SU-DHL-6 (cell line): ENCODE results near the gene DPH7.
A peak's percentile ranks its signal among the peaks of the same experiment; 100 is the strongest.
"Not testable (repeated sequence)": the region's sequence is repeated elsewhere in the genome, so short reads cannot be mapped to it uniquely, and the experiment has no call there.

Experiments used
- H2AFZ ChIP-seq: fragments of 200-600 bp; sonication (generic); 2 replicates; pipeline ENCODE4 v1.6.1; 2014; ENCODE audit warnings: low read depth, mild to moderate bottlenecking, moderate library complexity, mixed read lengths, antibody characterized with exemption, low read length; ENCODE audit not compliant: severe bottlenecking
- H3F3A ChIP-seq: fragments of 200-600 bp; shearing (Covaris generic); 2 replicates; pipeline ENCODE4 v1.6.0; 2016; ENCODE audit warnings: antibody characterized with exemption, mild to moderate bottlenecking; ENCODE audit not compliant: insufficient read depth
- H3K27ac ChIP-seq: fragments of 200-600 bp; sonication (generic); 2 replicates; pipeline ENCODE4 v1.5.1; 2016; ENCODE audit warnings: low read depth, mild to moderate bottlenecking, low read length, moderate library complexity, mixed read lengths
- H3K27me3 ChIP-seq: fragments of 200-600 bp; sonication (generic), shearing (Covaris generic); 2 replicates; pipeline ENCODE4 v1.6.0; 2014; ENCODE audit warnings: mild to moderate bottlenecking, low read length
- H3K36me3 ChIP-seq: fragments of 200-600 bp; sonication (generic); 2 replicates; pipeline ENCODE4 v1.6.1; 2014; ENCODE audit warnings: mild to moderate bottlenecking, low read length, mixed read lengths
- H3K4me2 ChIP-seq: fragments of 300-600, 200-600 bp; shearing (Covaris generic), sonication (generic); 2 replicates; pipeline ENCODE4 v1.6.0; 2014; ENCODE audit warnings: low read length, low read depth, mild to moderate bottlenecking; ENCODE audit not compliant: poor library complexity, severe bottlenecking
- H3K4me3 ChIP-seq: fragments of 200-600 bp; sonication (generic); 2 replicates; pipeline ENCODE4 v1.5.1; 2014; ENCODE audit warnings: antibody characterized with exemption, low read length, mild to moderate bottlenecking, mixed read lengths; ENCODE audit not compliant: insufficient read depth, poor library complexity, severe bottlenecking
- H3K79me2 ChIP-seq: fragments of 200-600 bp; sonication (generic); 2 replicates; pipeline ENCODE4 v1.6.1; 2014; ENCODE audit warnings: mild to moderate bottlenecking, low read length, moderate library complexity; ENCODE audit not compliant: insufficient read depth
- H3K9ac ChIP-seq: fragments of 200-600 bp; sonication (generic); 2 replicates; pipeline ENCODE4 v1.7.0; 2014; ENCODE audit warnings: mild to moderate bottlenecking, low read length
- H3K9me2 ChIP-seq: fragments of 200-600 bp; sonication (generic); replicated peaks from 2 replicates; pipeline ENCODE4 v1.6.1; 2014; ENCODE audit warnings: low read length; ENCODE audit not compliant: insufficient read depth
- H3K9me3 ChIP-seq: fragments of 200-600 bp; sonication (generic); 2 replicates; pipeline ENCODE4 v1.6.1; 2014; ENCODE audit warnings: low read length, mixed read lengths; ENCODE audit not compliant: insufficient read depth
- H4K20me1 ChIP-seq: fragments of 200-600 bp; sonication (generic); 2 replicates; pipeline ENCODE4 v1.6.1; 2014; ENCODE audit warnings: low read depth, mild to moderate bottlenecking, antibody characterized with exemption, low read length, moderate library complexity, mixed read lengths
- CTCF ChIP-seq: fragments of 200-600 bp; sonication (generic); IDR thresholded peaks from one replicate; pipeline ENCODE4 v1.5.1; 2017; ENCODE audit warnings: antibody characterized with exemption, mild to moderate bottlenecking, low read length, moderate library complexity; ENCODE audit not compliant: insufficient read depth, poor library complexity, severe bottlenecking
- EZH2phosphoT487 ChIP-seq: fragments of 200-600 bp; sonication (generic), shearing (Covaris generic); conservative IDR thresholded peaks from 2 replicates; pipeline ENCODE4 v1.6.1; 2018; ENCODE audit warnings: mild to moderate bottlenecking, antibody characterized with exemption, low read length, moderate library complexity, mixed read lengths

Gene DPH7

DNA sequence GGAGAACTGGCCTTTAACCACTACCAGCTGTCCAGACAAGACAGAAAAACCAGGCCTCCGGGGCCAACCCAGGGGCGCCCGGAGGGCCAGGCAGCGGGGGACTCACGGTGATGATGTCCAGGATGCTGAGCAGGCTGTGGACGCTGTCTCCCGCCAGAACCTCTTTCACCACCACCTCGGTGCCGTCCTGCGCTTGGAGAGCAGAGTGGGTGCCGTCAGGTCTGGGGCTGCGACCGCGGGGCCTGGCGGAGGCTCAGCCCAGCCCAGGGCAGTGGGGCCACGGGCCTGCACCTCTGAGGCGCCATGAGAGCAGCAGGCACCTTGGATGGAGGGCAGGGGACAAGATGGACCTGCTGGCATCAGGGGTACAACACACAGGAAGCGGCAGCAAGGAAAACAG, 38.2 kb downstream of the DPH7 start:
- TF ChIP-seq EZH2phosphoT487 (no peak), CTCF (no peak)
- H3K27ac ChIP-seq, result no peak overlapping the region

DNA sequence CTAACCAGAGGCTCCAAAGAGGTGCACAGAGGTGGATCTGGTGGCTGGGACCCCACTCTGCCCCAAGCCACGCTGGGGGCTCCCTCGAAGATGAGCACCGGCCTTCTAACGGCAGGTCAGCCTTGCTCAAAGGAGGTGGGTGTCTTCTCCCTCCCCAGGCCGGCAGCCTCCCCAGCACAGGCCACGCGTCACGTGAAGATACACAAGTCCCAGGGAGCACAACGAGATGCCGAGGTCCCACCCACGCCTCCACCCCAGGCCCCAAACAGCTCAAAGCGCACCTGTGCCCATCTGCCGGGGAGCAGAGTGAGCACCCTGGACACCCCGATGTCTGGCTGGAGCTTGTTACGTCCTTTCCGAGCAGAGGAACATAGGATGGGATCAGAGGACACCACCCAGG, 40.7 kb downstream of the DPH7 start:
- H3K27ac ChIP-seq, result no peak overlapping the region
- H3K9me3 ChIP-seq, result no peaks in the 10 kb centered on the region
- no peaks in the 10 kb centered on the region for H3K9me2 ChIP-seq
- H3K79me2 ChIP-seq, result no peaks in the 10 kb centered on the region
- TF ChIP-seq CTCF (no peak), EZH2phosphoT487 (no peak)
- no peaks in the 10 kb centered on the region for H3K27me3 ChIP-seq
- H3K36me3 ChIP-seq, result no peaks in the 10 kb centered on the region
- H2AFZ ChIP-seq, result no peak overlapping the region
- no peaks in the 10 kb centered on the region for H4K20me1 ChIP-seq
- H3F3A ChIP-seq, result peaks cover 5% of the 10 kb centered on the region; the same call in 1 of the 2 replicates
- H3K9ac ChIP-seq, result no peak overlapping the region
- no peak overlapping the region for H3K4me3 ChIP-seq
- no peak overlapping the region for H3K4me2 ChIP-seq

More for the DNA sequence above, 38.2 kb downstream of the DPH7 start:
- Histone ChIP-seq H4K20me1 (no peaks in the 10 kb centered on the region), H3K4me2 (no peak overlapping the region), H3K9me2 (no peaks in the 10 kb centered on the region), H3K4me3 (no peak overlapping the region), H3K9me3 (no peaks in the 10 kb centered on the region), H3K36me3 (no peaks in the 10 kb centered on the region), H3F3A (no peaks in the 10 kb centered on the region), H2AFZ (no peak overlapping the region), H3K79me2 (no peaks in the 10 kb centered on the region), H3K9ac (no peak overlapping the region), H3K27me3 (no peaks in the 10 kb centered on the region)

DNA sequence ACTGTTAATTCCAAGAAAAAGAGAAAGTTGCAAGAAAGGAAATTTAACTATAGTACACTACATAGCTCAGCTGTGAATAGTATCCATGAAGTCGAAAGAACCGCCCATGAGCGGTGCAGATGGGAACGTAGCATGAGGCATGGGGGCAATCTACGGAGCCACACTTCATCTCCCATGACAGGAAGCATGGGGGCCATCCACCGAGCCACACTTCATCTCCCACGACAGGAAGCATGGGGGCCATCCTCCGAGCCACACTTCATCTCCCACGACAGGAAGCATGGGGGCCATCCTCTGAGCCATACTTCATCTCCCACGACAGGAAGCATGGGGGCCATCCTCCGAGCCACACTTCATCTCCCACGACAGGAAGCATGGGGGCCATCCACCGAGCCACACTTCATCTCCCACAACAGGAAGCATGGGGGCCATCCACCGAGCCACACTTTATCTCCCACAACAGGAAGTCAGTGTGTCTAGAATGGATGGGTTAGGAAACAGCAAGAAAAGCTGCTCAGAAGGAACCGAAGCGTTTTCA, 42.1 kb downstream of the DPH7 start:
- H3K4me2 ChIP-seq, result peak overlapping the region; percentile 43
- not testable (repeated sequence) for H3K9ac ChIP-seq, H3K27ac ChIP-seq

DNA sequence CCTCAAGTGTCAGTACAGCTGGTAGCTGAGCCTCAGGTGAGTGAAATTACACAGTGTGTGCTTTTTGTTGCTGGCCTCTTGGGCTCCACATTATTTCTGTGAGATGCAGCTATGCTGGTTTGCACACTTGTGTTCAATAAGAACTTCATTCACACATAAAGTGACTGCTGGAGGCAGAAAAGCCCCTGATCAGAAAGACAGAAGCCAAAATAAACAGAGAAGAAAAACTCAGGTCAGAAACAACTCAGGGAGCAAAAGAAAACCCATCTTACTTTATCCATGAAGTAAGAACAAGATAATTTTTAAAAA, 43.7 kb downstream of the DPH7 start:
- Histone ChIP-seq H3K27ac (peak overlapping the region; percentile 44), H3K4me2 (peak overlapping the region; percentile 29), H3K36me3 (no peaks in the 10 kb centered on the region), H4K20me1 (no peaks in the 10 kb centered on the region), H3K9ac (peak overlapping the region; percentile 32; the same call in 1 of the 2 replicates), H3K79me2 (no peaks in the 10 kb centered on the region), H3K9me3 (no peaks in the 10 kb centered on the region), H3K9me2 (no peaks in the 10 kb centered on the region), H2AFZ (peak overlapping the region; percentile 88), H3F3A (peaks cover 10% of the 10 kb centered on the region), H3K4me3 (no peak overlapping the region), H3K27me3 (no peaks in the 10 kb centered on the region)
- TF ChIP-seq CTCF, result no peak
- TF ChIP-seq EZH2phosphoT487, result no peak

More for the DNA sequence above, 42.1 kb downstream of the DPH7 start:
- H3K27me3 ChIP-seq, H4K20me1 ChIP-seq, H3K79me2 ChIP-seq, H3K4me3 ChIP-seq, H3K36me3 ChIP-seq, H3K9me3 ChIP-seq, H3F3A ChIP-seq, H3K9me2 ChIP-seq: not testable (repeated sequence)
- H2AFZ ChIP-seq, result peak overlapping the region; percentile 88
